Measurements from ENCODE around the gene TIAM2.

Gene TIAM2

DNA sequence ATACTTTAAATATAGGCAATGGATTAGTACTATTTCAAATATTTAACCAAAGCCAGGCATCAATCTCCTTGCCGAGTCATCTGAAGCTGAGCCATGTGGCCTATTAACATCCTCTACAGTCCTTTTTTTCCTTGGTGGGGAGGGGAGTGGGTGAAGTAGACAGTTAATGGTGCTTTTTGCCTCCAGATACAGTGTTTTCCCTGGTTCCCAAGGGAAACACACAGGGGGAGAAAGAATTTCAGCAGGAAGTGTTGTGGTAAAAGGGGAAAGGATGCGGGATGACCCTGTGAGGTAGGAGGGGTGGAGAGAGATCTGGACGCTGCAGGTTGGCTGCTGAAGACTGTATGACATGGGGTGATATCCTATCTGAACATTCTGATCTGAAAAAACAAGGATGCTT, 278.3 kb downstream of the TIAM2 start:
- no peak for DNase-seq (ENCODE audit: low read depth in 2 of 3, low spot score in 2 of 3)

DNA sequence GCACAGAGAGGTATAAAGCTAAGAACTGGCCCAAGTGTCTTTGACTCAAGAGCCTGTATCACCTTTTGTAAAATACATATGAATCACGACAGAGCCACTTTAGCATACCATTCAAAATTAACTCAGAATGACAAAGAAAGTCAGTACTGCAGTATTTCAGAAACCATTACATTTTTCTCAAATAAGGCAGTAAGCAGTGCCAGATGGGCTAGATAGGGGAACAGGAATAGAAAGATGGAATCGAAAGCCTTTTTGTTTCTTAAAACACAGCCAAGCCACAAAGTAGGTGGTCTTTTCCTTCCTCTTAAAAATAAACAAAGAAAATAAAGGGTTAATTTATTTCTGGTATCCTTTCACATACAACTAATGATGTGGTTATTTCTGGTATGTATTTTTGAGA, 279.0 kb downstream of the TIAM2 start:
- no peak for DNase-seq (ENCODE audit: low read depth in 2 of 3, low spot score in 2 of 3)

DNA sequence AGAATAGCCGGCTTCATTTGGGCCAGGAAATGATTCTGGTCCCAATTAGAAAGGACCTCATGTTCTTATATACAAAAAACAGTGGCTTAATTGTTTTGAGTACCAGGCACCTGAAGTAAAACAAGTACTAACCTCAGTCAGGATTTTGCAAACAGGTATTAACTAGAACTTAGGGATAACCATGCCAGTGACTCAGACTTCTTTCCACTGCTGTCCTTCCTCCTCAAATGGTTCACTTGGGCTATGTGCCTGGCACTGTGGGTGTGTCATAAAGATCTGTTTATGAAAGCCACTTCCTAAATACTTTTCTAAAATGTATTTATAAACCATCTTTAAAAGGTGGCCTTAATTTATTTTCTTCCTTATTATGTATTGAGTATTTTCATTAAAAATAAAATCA, 279.4 kb downstream of the TIAM2 start:
- no peak for DNase-seq (ENCODE audit: low read depth in 2 of 3, low spot score in 2 of 3)

DNA sequence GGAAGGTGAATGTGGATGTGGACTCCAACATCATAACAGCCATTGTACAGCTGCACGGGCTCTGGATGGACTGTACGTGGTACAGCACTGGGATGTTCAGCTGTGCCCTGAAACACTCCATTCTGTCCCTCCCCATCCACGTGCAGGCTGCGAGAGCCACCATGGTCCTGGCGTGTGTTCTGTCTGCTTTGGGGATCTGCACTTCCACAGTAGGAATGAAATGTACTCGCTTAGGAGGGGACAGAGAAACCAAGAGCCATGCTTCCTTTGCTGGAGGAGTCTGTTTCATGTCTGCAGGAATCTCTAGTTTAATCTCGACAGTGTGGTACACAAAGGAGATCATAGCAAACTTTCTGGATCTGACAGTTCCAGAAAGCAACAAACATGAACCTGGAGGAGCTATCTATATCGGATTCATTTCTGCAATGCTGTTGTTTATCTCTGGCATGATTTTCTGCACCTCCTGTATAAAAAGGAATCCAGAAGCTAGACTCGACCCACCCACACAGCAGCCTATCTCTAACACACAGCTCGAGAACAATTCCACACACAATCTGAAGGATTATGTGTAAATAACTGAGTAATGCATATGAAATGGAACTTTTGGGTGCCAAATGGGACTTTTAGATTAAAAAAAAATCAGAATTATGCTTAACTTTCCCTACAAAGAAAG, 280.8 kb downstream of the TIAM2 start:
- DNase-seq (ENCODE audit: low read depth in 2 of 3, low spot score in 2 of 3) = no peak

DNA sequence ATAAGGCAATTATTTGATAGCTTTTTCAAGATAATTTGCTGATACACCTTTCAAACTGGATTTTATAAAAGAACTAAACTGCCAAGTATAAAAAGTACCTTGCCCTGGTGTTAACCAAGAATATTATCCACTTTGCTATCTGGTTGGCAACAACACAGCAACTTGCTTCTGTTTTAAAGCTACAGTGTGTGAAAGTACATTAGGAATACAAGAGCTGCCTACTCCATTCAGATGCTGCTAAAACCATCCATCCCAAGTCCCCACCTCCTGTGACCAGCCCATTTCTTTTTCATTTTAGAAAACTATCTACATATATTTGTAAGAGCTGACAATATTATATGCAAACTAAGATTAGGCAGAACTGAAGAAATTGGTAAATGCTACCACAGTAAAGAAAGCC, 281.5 kb downstream of the TIAM2 start:
- no peak for DNase-seq (ENCODE audit: low read depth in 2 of 3, low spot score in 2 of 3)

DNA sequence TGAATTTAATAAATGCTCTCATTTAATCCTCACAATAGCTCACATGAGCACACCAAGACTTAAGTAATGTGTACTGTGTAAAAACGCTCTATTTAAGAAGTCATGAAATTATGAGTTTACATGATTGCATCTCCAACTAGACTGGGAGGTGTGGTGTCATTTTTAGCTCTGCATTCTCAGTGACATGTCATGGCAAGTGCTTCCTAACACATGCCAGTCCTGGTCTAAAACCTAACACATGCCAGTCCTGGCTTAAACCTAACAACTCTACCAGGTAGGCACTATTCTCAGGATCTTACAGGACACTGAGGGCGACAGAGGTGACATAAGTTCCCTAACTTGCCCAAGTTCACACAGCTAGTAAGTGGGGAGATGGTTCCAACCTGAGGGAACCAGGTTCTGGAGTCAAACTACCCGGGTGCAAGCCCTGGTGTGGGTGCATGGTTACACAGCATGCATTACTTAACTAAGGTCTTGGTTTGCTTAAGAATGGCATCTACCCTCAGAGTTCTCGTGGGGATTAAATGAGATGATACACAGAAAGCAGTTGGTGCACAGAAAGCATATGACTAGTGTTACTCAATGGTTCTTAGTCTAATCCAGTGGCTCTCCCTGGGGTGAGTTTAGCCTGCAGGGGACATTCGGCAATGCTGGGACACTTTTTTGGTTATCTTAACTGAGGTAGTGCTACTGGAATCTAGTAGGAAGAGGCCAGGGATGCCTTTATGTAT, 283.4 kb downstream of the TIAM2 start:
- DNase-seq (ENCODE audit: low read depth in 2 of 3, low spot score in 2 of 3) = no peak

DNA sequence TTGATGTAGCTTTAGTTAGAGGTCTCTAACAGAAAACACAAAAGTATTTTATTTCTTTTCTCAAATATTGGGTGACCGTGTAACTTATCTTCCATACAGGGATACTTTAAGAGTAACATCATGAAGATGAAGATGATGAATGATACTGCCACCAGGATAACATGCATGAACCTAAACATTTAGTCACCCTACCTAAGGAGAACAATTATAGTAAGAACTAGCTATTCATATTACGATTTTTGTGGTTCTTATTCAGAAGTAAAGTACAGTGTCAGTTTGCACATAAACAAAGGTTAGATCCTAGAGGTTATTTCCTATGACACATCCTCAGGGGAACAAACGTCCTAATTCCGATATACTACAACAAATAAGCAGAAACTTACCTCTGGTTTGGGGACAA, 289.7 kb downstream of the TIAM2 start:
- DNase-seq (ENCODE audit: low read depth in 2 of 3, low spot score in 2 of 3) = no peak

DNA sequence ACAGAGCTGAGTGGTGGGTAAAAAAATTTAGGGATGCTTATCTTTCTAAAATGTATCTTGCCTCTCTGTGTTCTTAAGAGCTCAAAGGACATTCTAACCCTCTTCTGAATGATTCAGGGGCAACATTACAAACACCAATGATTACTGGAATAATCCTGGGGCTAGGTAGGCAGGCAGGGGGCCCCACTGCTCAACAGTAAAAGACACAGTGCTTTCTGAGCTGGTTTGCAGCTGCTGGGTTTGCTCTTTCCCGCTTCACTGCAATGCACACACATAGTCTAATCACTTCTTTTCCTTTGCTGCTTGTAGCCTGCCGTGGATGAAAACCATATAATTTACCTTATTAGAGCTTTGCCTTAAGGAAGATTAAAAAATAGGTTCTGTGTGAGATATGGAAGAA, 292.6 kb downstream of the TIAM2 start:
- no peak for DNase-seq (ENCODE audit: low read depth in 2 of 3, low spot score in 2 of 3)

DNA sequence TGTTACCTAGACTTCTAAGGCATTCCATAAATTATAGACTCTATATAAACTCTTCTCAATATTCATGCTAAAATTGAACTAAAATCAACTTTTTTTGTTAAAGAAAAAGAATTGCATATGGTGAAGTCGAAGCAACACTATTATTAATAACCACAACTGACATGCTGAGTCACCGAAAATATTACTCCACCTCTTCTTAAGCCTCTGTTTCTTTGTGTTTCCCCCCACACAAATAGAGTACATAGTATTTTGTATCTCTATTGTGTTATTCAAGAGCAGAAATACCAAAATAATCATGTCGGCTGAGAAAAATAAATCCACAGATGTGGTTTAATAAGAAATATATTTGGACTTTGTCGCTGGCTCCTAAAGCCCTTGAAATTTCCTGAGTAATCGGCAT, 295.4 kb downstream of the TIAM2 start:
- no peak for DNase-seq (ENCODE audit: low read depth in 2 of 3, low spot score in 2 of 3)

DNA sequence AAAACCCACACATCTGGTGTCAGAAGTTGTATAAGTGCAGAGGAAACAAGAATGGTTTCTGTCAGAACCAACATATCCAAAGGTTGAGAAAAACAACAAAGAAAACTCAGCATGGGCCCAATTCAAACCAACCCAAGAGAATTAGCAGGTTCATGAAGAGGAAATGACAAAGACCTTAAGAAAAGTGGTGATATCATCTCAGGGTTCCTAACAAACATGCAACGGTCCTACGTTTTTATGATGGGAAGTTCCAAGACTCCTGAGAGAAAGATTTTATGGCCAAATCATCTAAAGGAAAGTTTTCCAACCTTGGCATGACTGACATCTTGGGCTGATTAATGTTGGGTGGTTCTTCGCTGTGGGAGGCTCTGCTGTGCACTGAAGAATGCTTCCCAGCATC, 296.2 kb downstream of the TIAM2 start:
- DNase-seq (ENCODE audit: low read depth in 2 of 3, low spot score in 2 of 3) = no peak

DNA sequence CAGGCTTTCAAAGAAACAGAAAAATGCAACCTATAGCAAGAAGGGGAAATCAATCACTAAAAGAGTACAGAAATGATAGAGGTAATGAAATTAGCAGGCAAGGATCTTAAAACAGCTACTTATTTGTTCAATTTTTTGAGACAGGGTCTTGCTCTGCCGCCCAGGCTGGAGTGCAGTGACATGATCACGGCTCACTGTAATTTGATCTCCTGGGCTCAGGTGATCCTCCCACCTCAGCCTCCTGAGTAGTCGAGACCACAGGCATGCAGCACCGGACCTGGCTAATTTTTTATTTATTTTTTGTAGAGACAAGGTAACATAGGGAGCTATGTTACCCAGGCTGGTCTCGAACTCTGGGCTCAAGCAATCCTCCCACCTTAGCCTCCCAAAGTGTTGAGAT, 297.6 kb downstream of the TIAM2 start:
- no peak for DNase-seq (ENCODE audit: low read depth in 2 of 3, low spot score in 2 of 3)

DNA sequence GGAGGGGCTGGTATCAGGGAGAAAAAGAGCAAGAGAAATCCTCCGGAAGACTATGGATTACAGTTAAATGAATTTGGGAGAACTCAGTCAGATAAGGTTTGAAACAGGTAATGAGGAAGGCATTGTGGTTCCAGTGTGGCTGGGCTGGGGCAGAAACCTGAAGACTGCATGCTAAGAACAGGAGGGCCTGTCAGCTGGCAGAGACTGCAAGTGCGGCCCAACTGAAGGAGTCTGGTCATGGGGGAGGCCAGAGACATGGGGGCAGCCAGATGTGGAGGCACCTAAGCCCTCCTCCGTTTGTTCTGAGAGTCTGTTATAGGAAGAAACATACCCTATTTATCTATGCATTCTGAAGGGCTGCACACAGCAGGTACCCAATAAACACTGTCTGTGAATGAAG, 302.6 kb downstream of the TIAM2 start:
- no peak for DNase-seq (ENCODE audit: low read depth in 2 of 3, low spot score in 2 of 3)

DNA sequence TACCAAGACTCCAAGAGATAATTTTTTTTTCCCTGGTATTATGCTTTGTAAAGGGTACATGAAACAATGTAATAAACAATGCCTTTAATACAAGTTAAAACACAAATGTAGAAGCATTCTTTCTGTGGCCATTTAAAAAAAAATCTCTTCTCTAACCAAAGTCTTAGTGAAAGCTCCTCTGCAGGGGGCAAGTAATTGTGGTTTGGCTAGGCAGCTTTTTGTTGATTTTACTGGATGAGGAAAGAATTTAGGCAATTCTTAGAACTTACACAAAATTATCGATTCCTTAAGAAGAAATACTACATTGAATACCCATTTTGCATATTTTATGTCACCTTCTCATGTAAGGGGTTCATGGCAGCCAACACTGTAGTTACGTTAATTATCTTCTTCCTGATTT, 306.8 kb downstream of the TIAM2 start:
- no peak for DNase-seq (ENCODE audit: low read depth in 2 of 3, low spot score in 2 of 3)

DNA sequence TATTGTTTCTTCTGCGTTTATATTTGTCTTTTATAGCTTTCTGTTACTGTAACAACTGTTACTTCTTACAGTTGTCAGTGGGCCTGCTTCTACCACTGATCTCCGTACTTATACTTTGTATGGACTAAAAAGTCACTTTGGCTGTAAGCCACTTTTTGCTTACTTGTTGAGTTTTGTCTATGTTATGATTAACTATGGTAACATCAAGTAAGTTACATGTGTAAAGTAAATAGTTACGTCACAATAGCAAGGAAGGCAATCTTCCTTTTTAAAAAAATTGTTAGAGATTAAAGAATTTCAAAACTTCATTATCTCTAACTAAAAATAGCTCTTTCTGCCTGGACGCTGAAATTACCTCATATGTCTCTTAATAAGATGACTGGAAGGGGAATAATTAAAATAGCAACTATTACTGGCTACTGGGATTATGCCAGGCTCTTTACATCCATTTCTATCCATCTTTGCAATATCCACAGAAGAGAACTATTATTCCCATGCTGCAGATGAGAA, 308.3 kb downstream of the TIAM2 start:
- no peak for DNase-seq (ENCODE audit: low read depth in 2 of 3, low spot score in 2 of 3)

DNA sequence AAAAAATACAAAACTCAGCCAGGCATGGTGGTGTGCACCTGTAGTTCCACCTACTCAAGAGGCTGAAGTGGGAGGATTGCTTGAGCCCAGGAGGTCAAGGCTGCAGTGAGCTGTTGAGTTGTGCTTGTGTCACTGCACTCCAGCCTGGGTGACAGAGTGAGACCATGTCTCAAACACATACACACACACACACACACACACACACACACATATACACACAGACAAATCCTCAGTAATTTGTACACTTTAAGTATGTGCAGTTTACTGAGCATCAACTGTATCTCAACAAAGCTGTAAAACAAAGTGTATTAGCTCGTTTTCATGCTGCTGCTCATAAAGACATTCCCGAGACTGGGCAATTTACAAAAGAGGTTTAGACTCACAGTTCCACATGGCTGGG, 311.8 kb downstream of the TIAM2 start:
- DNase-seq (ENCODE audit: low read depth in 2 of 3, low spot score in 2 of 3) = no peak

All from activated CD8-positive, alpha-beta memory T cell treated with anti-CD3 and anti-CD28 coated beads for 48 hours (primary cell).